Neuron (in vitro differentiated cells): ENCODE data around the gene NOTCH2NLA.
"Not testable (repeated sequence)": the region's sequence is repeated elsewhere in the genome, so short reads cannot be mapped to it uniquely, and the experiment has no call there.

Experiments
- H2AFZ ChIP-seq: one replicate; pipeline ENCODE4 v1.6.1; 2013; ENCODE audit warnings: low read depth, mild to moderate bottlenecking, inconsistent platforms, low read length, moderate library complexity
- H3K27me3 ChIP-seq: one replicate; pipeline ENCODE4 v1.6.1; 2013; ENCODE audit warnings: low read length; ENCODE audit not compliant: insufficient read depth
- H3K36me3 ChIP-seq: one replicate; pipeline ENCODE4 v1.6.1; 2013; ENCODE audit warnings: low read length; ENCODE audit not compliant: insufficient read depth
- H3K4me1 ChIP-seq: one replicate; pipeline ENCODE4 v1.6.1; 2013; ENCODE audit warnings: low read length; ENCODE audit not compliant: insufficient read depth
- H3K4me3 ChIP-seq: 2 replicates; pipeline ENCODE4 v1.5.1; 2013; ENCODE audit warnings: mild to moderate bottlenecking, low read length, moderate library complexity
- H3K9me3 ChIP-seq: one replicate; pipeline ENCODE4 v1.6.1; 2013; ENCODE audit warnings: low read length

Gene NOTCH2NLA

GRCh38 chr1:146228710-146229477 lies at the start of gene NOTCH2NLA:
TSS of gene NOTCH2NLA (minus strand) at chr1:146229021. CDS start at chr1:146189337, 39,684 bp downstream.
- H2AFZ ChIP-seq, H3K4me1 ChIP-seq, H3K27me3 ChIP-seq, H3K9me3 ChIP-seq, H3K36me3 ChIP-seq: not testable (repeated sequence)
- H3K4me3 ChIP-seq: peak within 1 kb of the TSS; percentile 47

DNA sequence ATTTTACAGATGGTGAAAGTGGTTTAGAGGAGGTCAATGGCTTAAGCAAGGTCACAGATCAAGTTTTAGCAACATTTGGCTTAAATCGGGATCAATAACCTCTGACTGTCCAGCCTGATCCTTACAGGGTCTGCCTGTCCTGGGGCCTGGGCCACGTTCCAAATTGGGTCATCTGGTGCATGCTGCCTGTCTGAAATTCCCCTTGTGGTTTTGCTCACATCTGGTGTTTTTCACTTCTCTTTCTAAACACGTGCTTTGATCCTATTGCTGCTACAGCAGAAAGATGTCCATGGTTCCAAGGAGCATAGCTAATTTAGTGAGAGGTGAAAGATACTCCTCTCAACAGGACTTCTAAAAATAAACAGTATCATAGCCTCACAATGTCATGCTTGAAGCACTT lies 49.5 kb upstream of the NOTCH2NLA start:
- not testable (repeated sequence) for H2AFZ ChIP-seq, H3K4me3 ChIP-seq, H3K27me3 ChIP-seq, H3K4me1 ChIP-seq, H3K9me3 ChIP-seq, H3K36me3 ChIP-seq

DNA sequence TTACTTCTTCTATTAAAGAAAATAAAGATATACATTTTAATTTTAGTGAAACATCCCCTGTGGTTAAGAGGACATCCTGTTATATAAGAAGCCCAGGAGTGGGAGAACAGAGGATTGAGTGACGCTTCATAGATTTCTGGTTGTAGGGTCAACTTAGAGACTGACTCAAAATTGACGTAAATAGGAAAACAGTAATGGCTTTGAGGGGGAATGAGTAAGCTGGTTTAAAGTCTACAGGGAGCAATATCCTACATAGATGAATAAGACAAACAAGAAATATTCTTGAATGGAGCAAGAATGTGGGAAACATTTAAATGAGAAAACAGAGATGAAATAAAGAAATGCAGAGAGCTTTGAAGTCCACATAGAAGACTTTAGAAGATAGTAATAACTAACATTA lies 48.3 kb upstream of the NOTCH2NLA start:
- not testable (repeated sequence) for H3K36me3 ChIP-seq, H2AFZ ChIP-seq, H3K27me3 ChIP-seq, H3K4me3 ChIP-seq, H3K4me1 ChIP-seq, H3K9me3 ChIP-seq

DNA sequence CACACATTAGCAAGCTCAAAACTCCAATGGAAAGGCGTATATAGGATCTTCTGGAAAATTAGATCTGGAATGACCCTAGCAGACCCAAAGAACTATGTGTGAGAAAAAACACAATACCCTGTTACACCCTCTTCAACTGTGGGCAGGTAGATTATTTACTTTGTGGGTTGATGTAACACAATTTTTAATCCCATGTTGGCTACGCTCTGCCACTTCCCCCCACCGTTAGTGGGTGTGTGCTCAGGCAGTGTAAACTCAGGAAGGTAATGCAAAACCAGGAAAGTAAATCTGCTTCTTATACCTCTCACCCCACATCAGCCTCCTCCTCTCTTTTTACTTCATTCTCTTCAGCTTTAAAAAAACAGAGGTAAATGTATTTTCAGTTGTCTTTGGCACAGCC lies 45.3 kb upstream of the NOTCH2NLA start:
- not testable (repeated sequence) for H3K9me3 ChIP-seq, H2AFZ ChIP-seq, H3K4me3 ChIP-seq, H3K36me3 ChIP-seq, H3K27me3 ChIP-seq, H3K4me1 ChIP-seq

DNA sequence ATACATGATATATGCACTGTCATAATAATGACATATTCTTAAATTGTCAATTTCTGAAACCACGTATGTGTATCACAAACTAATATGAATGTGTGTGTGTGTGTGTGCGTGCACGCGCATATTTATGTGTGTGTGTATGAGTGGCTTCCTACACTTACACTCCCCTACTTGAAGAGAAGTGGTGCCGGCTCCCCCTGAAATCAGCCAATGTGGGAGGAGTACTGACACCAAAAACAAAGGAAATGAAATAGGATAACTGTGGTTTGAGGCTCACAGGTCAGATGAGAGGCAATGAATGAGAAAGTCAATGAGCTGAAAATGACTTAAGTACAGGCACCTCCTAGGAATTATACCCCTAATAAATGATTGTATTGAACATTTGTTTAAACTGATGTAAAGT lies 44.4 kb upstream of the NOTCH2NLA start:
- H3K36me3 ChIP-seq, H3K4me3 ChIP-seq, H3K27me3 ChIP-seq, H3K4me1 ChIP-seq, H2AFZ ChIP-seq, H3K9me3 ChIP-seq: not testable (repeated sequence)

DNA sequence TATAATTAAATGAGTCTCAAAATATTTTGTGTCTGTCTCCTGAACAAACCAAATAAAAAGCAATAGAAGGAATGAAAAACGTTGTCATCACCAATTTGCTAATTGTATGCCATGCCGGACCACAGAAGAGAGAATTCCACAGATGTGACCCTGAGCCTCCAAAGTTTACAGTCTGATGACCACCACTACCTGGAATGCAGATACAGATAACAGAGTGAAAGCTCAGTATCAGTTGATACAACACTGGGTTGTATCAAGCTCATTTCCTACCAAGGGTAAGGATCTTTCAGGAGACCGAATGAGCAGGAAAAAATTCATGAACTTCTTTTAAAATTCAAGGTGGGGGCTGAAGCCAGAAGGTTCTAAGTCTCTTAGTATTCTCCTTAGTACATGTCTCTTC lies 43.9 kb upstream of the NOTCH2NLA start:
- H3K4me3 ChIP-seq, H2AFZ ChIP-seq, H3K4me1 ChIP-seq, H3K36me3 ChIP-seq, H3K9me3 ChIP-seq, H3K27me3 ChIP-seq: not testable (repeated sequence)

GRCh38 chr1:146271977-146272376 lies 43.2 kb upstream of the NOTCH2NLA start:
- not testable (repeated sequence) for H2AFZ ChIP-seq, H3K4me3 ChIP-seq, H3K4me1 ChIP-seq, H3K9me3 ChIP-seq, H3K27me3 ChIP-seq, H3K36me3 ChIP-seq

DNA sequence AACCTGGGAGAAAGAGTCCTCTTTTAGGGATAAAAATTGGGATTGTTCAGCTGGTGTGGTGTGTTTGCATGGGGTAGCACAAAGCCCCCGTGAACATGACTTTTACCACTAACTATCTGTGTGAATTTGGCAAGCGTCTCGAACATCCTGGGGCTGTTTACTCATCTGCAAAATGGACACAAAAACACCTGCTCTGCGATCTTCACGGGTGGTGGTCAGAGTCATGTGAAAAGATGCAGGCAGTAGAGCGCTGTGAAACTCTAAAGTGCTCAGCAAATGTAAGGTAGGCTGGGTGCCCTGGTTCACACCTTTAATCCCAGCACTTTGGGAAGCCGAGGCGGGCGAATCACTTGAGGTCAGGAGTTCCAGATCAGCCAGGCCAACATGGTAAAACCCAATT lies 41.3 kb upstream of the NOTCH2NLA start:
- H3K4me1 ChIP-seq, H3K4me3 ChIP-seq, H3K36me3 ChIP-seq, H3K27me3 ChIP-seq, H3K9me3 ChIP-seq, H2AFZ ChIP-seq: not testable (repeated sequence)

DNA sequence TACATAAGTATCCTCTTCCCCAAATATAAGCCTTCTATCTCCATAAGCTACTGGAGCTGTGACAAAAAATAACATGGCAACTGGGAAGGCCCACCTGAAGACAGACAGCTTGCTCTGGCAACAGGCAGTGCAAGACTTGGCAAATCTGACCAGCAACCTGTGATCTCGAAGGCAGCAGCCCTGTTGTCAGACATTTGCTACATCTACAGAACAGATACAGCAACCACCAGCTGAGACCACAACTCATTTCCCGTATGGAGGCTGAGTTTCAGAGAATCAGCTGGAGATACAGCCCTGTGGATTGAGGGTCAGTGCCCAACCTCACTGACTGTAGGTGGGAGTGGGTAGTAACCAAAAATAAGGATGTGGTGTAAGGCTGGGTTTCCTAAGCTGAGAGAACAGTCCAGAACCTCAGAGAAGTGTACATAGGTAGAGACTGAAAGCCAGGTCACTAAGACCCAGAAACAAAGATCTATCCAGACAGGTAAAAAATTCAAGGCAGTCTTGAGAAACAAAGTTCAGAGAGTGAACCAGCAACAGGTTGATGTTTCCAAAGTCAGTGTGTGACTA lies 37.4 kb upstream of the NOTCH2NLA start:
- not testable (repeated sequence) for H3K4me3 ChIP-seq, H3K9me3 ChIP-seq, H3K4me1 ChIP-seq, H2AFZ ChIP-seq, H3K27me3 ChIP-seq, H3K36me3 ChIP-seq

- H3K36me3 ChIP-seq, H3K9me3 ChIP-seq, H3K4me1 ChIP-seq, H3K27me3 ChIP-seq, H3K4me3 ChIP-seq, H2AFZ ChIP-seq: not testable (repeated sequence)
Measured at GRCh38 chr1:146264761-146265160, 35.9 kb upstream of the NOTCH2NLA start.

- H3K9me3 ChIP-seq, H3K4me1 ChIP-seq, H3K36me3 ChIP-seq, H3K27me3 ChIP-seq, H3K4me3 ChIP-seq, H2AFZ ChIP-seq: not testable (repeated sequence)
Measured at GRCh38 chr1:146260006-146260730, 31.3 kb upstream of the NOTCH2NLA start.

GRCh38 chr1:146257992-146258552 lies 29.3 kb upstream of the NOTCH2NLA start:
- H3K27me3 ChIP-seq, H3K4me3 ChIP-seq, H3K4me1 ChIP-seq, H3K36me3 ChIP-seq, H2AFZ ChIP-seq, H3K9me3 ChIP-seq: not testable (repeated sequence)

DNA sequence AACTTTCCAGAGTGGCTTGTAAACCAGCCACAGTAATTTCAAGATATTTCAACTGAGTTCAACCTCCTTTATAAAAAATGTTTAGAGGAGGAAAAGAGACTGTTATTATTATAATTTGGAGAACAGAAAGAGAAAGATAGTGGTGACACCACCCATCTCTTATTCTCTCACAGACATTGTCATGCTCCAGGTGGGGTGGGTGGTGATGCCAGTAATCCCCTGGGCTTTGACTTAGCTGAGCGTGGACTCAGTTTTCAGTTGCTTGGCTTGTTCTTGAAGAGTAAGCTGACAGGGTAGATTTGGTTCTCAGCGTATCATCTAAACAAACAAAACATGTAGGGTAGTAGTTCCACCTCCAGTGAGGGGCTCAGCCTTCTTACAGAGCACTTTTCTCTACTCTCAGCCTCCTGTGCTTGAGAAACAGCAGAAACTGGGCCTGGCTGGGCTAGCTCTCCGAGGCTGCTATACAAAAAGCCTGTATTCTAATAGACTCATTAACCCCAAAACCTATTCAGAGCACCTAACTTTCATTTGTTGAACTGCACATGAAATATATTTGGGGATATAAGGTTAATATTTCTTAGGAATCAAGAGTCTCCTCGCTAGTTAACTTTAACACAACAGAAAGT lies 25.9 kb upstream of the NOTCH2NLA start:
- H2AFZ ChIP-seq, H3K4me1 ChIP-seq, H3K4me3 ChIP-seq, H3K9me3 ChIP-seq, H3K36me3 ChIP-seq, H3K27me3 ChIP-seq: not testable (repeated sequence)
